ENCODE results near the gene MMP15. TPM values are rescaled to one million over a fixed set of nuclear protein-coding genes. Genes with fewer than 3 reads are reported as not detected.
"Not testable (repeated sequence)": the region's sequence is repeated elsewhere in the genome, so short reads cannot be mapped to it uniquely, and the experiment has no call there.

Gene MMP15
- polyA plus RNA-seq, 3 donors = 10.9 to 17.9 (median 14.9) TPM

GRCh38 chr16:57993438-57993837 is 32.1 kb upstream of the MMP15 start:
- no peak for DNase-seq (ENCODE audit: extremely low read depth in 1 of 11, low read depth in 9 of 11, low spot score in 4 of 11)

DNA sequence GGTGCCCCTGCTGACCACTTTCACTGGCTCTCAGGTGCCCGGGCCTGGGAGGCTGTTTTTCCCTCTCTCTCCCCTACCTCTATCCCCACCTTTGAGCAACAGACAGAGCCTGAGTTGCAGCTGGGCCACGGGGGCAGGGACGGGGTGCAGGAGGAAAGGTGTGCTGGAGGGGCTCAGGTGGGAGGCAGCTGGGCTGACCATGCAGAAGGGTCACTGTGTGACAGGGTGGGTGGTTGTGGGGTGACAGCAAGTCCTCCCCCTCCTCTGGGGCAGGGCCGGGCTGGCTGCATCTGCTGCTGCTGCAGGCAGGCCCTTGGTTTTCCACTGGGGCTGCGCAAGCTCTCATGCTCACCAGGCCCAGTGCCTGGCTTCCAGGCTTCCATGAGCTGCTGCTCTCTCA is 31.7 kb upstream of the MMP15 start:
- no peak for DNase-seq (ENCODE audit: extremely low read depth in 1 of 11, low read depth in 9 of 11, low spot score in 4 of 11)

DNA sequence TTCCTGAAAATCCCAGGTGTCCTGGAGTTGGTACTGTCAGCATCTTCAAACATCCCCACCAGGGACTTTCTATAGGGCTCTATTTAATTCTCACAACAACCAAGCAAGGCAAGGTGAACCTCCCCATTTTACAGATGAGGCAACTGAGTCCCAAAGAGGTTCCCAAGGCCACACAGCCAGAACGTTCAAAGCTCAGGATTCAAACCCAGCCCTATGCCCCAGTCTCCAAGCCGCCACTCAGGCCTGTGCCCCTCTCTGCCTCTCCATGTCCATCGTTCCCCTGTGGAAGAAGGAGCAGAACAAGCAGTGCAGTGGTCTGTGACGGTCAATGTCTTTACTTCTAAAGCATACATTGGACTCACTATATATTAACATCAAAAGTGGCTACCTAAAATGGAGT is 31.2 kb upstream of the MMP15 start:
- DNase-seq (ENCODE audit: extremely low read depth in 1 of 11, low read depth in 9 of 11, low spot score in 4 of 11) = no peak

- DNase-seq (ENCODE audit: extremely low read depth in 1 of 11, low read depth in 9 of 11, low spot score in 4 of 11) = no peak
Measured at GRCh38 chr16:57994778-57995177, 30.8 kb upstream of the MMP15 start.

- DNase-seq (ENCODE audit: extremely low read depth in 1 of 11, low read depth in 9 of 11, low spot score in 4 of 11) = no peak
Measured at GRCh38 chr16:57995721-57996405, 29.7 kb upstream of the MMP15 start.

- DNase-seq (ENCODE audit: extremely low read depth in 1 of 11, low read depth in 9 of 11, low spot score in 4 of 11) = no peak
Measured at GRCh38 chr16:57996406-57997175, 29.0 kb upstream of the MMP15 start.

- no peak for DNase-seq (ENCODE audit: extremely low read depth in 1 of 11, low read depth in 9 of 11, low spot score in 4 of 11)
Measured at GRCh38 chr16:57997176-57997527, 28.4 kb upstream of the MMP15 start.

DNA sequence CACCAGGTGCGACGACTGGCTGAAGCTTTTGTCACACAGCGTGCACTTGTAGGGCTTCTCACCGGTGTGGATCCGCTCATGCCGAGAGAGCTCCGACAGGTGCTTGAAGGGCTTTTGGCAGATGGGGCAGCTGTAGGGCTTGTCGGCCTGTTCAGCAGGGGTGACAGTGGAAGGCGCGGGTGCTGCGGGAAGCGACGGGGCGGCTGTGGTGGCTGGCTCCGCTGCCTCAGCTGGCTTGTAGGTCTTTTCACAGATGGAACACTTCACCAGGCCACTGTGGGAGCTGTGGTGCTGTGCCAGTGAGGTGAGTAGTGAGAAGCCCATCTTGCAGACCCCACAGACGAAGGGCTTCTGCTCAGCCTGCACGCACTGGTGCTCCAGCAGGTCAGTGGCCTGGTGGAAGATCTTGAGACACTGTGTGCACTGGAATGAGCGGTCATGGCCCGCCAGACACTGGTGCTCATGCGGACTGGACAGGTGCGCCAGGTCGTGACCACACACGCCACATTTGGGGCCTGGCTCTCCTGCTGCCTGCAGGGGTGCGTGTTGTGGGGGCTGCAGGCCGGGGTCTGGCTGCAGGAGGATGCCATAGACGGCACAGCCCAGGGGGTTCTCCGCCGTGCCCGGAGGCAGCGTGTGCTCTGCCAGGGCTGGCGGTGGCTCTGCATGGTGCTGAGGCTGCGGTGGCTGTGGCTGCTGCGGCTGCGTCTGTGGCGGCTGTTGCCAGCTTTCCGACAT is 27.9 kb upstream of the MMP15 start:
- no peak for DNase-seq (ENCODE audit: extremely low read depth in 1 of 11, low read depth in 9 of 11, low spot score in 4 of 11)

- DNase-seq (ENCODE audit: extremely low read depth in 1 of 11, low read depth in 9 of 11, low spot score in 4 of 11) = no peak
Measured at GRCh38 chr16:57998486-57998885, 27.1 kb upstream of the MMP15 start.

DNA sequence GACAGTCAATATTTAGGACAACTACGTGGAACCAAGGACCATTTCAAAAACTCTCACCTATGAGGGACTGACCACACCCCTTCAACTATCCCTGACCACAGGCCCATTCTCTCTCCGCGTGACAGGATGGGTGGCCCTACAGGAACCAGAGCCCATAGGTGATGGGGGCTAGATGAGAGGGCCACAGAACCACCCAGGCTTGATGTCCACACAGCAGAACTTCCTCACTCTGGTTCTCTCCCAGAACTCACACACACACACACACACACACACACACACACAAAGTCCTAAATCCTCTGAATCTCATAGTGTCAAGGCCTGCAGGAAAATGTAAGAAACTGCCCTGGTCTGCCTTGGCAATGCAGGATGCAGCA is 26.6 kb upstream of the MMP15 start:
- no peak for DNase-seq (ENCODE audit: extremely low read depth in 1 of 11, low read depth in 9 of 11, low spot score in 4 of 11)

GRCh38 chr16:57999366-57999970 is 26.1 kb upstream of the MMP15 start:
- no peak for DNase-seq (ENCODE audit: extremely low read depth in 1 of 11, low read depth in 9 of 11, low spot score in 4 of 11)

DNA sequence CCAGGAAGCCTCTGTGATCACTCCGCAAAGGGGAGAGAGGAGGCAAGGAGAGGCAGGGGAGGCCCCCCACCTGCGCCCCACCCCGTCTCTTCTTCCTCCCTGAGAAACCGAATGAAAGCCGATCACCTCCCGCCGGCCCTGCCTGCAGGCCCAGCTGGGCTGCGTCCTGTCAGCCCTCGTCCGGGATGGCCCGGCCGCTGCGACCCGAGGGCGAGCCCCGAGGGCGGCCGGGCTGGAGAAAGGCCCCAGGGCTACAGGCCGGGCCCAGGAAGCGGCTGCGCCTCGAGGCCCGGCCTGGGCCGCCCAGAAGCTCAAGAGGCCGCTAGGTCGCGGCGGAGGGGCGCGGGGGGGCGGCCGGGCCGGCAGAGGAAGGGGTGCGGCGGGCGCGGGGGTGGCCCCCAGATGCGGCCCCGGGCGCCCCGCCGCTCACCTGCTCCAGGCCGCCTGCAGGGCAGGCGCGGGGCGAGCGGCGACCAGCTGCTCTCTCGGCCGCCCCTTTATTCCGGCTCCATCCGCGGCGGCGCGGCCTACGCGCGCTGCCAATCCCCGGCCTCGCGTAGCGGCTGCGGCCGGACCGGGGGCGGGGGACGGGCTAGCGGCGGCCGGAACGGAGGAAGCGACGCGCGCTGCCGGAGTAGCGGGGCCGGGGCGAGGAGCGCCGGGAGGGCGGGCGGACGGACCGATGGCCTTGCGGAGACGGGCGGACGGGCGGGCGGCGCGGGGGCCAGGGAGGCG is 25.4 kb upstream of the MMP15 start, which contains the start of gene ZNF319:
Gene ZNF319 (minus strand): TSS at position 702 of the 735 bp plus-strand sequence. CDS start 2,407 bp downstream, outside the sequence.
- no peak for DNase-seq (ENCODE audit: extremely low read depth in 1 of 11, low read depth in 9 of 11, low spot score in 4 of 11)

DNA sequence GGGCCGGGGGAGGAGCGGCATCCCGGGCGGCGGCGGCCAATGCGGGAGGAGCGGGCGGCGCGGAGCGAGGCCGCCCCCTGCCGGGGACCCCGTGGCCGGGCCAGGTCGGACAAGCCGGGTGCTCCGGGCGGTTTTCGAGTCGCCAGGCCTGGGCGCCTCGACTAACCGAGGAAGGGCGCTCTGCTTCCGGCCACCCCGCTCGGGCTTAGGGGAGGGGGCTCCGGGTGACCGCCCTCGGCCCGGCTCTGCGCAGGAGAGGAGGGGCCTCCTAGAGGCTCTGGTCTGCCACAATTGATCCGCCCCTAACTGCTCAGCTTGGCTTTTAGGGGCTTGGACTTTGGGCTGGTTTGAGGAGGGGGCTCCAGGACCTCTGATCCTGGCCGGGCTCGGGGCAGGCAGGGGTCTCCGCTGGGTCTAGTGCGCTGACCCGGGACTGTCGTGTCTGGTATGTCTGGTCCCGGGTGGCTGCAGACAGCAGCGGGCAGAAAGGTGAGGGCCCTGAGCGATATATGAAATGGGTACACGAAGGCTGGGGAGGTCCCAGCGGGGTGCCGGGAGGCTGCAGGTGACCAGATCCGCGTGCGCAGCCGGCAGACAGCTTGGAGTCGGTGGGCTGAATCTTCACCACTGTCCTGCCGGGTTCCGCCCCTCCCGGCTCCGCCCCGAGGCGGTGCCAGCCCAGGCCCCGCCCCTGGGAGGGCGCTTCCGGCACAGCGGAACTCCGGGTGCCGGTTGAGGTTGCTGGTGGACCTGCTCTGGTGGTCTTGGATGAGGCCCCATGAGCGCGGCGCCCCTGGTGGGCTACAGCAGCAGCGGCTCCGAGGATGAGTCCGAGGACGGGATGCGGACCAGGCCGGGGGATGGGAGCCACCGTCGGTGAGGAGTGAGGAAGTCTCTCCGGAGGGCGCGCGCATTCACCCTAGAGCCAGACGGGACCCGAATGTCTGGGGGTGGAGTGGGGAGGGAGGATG is 24.6 kb upstream of the MMP15 start, which contains the start of gene USB1:
Gene USB1 (plus strand): TSS at position 702 of the 971 bp plus-strand sequence. CDS start 77 bp downstream, at position 779.
- peak in 9 of 11 donors; percentile 72 to 83 (median 79) for DNase-seq (ENCODE audit: extremely low read depth in 1 of 11, low read depth in 9 of 11, low spot score in 4 of 11)

DNA sequence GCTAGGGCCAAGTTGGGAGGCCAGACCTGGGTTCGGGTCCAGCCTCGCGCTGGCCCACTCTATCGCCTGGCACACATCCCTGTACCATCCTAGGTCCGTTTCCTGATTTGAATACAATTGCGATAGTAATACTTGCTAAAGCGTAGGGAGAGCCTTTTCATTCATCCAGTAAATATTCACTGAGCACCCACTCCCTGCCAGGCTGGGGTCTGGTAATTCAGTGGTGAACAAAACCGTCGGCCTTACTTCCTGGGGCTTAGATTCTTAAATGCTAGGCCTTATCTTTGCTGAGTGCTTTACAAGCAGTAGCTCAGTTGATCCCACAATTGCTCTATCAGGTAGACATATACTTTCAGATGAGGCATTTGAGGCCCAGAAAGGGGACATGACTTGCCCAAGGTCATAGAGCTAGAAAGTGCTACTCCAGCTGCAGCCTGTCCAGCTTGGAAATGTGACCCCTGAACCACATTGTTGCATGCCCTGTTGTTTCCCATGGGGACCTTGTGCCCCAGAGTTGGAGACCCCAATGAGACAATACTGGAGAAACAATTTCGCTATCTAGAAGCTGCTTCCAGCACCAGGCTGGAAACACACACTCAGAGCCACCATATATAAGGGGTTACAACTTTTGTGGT is 23.7 kb upstream of the MMP15 start:
- no peak for DNase-seq (ENCODE audit: extremely low read depth in 1 of 11, low read depth in 9 of 11, low spot score in 4 of 11)

DNA sequence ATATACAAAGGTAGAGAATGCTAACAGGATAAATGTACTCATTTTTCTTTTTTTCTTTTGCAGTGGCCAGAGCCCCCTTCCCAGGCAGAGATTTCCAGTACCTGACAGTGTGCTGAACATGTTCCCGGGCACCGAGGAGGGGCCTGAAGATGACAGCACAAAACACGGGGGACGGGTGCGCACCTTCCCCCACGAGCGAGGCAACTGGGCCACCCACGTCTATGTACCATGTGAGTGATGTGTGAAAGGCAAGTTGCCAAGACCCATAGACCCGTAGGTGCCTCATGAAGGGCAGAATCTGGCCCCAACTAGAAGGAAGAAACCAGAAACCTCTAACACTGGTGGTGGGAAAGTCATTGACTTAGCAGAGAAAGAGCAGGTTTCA is 23.1 kb upstream of the MMP15 start:
- no peak for DNase-seq (ENCODE audit: extremely low read depth in 1 of 11, low read depth in 9 of 11, low spot score in 4 of 11)

- DNase-seq (ENCODE audit: extremely low read depth in 1 of 11, low read depth in 9 of 11, low spot score in 4 of 11) = no peak
Measured at GRCh38 chr16:58002936-58003335, 22.6 kb upstream of the MMP15 start.

- not testable (repeated sequence) for DNase-seq (ENCODE audit: extremely low read depth in 1 of 11, low read depth in 9 of 11, low spot score in 4 of 11)
Measured at GRCh38 chr16:58004736-58005135, 20.8 kb upstream of the MMP15 start.
